ENCODE measurements around the gene NEK11.

- TF ChIP-seq POLR2A (IDR thresholded peaks at IDR 0.05): no peak
- TF ChIP-seq, protein P1, sequence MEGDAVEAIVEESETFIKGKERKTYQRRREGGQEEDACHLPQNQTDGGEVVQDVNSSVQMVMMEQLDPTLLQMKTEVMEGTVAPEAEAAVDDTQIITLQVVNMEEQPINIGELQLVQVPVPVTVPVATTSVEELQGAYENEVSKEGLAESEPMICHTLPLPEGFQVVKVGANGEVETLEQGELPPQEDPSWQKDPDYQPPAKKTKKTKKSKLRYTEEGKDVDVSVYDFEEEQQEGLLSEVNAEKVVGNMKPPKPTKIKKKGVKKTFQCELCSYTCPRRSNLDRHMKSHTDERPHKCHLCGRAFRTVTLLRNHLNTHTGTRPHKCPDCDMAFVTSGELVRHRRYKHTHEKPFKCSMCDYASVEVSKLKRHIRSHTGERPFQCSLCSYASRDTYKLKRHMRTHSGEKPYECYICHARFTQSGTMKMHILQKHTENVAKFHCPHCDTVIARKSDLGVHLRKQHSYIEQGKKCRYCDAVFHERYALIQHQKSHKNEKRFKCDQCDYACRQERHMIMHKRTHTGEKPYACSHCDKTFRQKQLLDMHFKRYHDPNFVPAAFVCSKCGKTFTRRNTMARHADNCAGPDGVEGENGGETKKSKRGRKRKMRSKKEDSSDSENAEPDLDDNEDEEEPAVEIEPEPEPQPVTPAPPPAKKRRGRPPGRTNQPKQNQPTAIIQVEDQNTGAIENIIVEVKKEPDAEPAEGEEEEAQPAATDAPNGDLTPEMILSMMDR (IDR thresholded peaks at IDR 0.05): no peak
Measured at GRCh38 chr3:131147534-131147933, 120.9 kb downstream of the NEK11 start.

Measured in thyroid gland (tissue), 4 donors.